SK-N-SH (cell line): ENCODE results near the gene VMP1. TPM values are rescaled to one million over a fixed set of nuclear protein-coding genes. Genes with fewer than 3 reads are reported as not detected.

ENCODE experiments used
- CTCF ChIA-PET: fragments of 300-600, 350-600 bp; formaldehyde crosslinking; extraction: SDS; loops from one replicate; lab custom pipeline; 2021; lab: Yijun Ruan, JAX
- POLR2A ChIA-PET: fragments of 350-600 bp; sonication (Branson Sonifier 250); formaldehyde crosslinking; extraction: SDS; loops from one replicate; lab custom pipeline; 2020; ENCODE audit warnings: antibody characterized with exemption, inconsistent platforms; lab: Yijun Ruan, JAX
- DNase-seq: peaks from one replicate; pipeline ENCODE4 v3.0.0; 2012
- H2AFZ ChIP-seq: fragments of 200-600 bp; sonication (generic); 2 replicates; pipeline ENCODE4 v1.8.1; 2016; ENCODE audit warnings: antibody characterized with exemption, mild to moderate bottlenecking, low read depth
- H3F3A ChIP-seq: fragments of 200-600 bp; sonication (generic); replicated peaks from 2 replicates; pipeline ENCODE3; 2016; ENCODE audit warnings: antibody characterized with exemption, mild to moderate bottlenecking; ENCODE audit not compliant: insufficient read depth
- H3K27ac ChIP-seq, 2 experiments: fragments of 200-500 bp in 1 of 2; fragments of 200-600 bp in 1 of 2; sonication (Bioruptor generic) in 1 of 2; sonication (generic), shearing (Covaris generic) in 1 of 2; 2 replicates each; pipeline versions ENCODE4 v1.5.1 to v1.6.1; 2014 to 2016; ENCODE audit warnings: low read depth in 2 of 2, inconsistent platforms in 1 of 2, low read length in 1 of 2, mild to moderate bottlenecking in 1 of 2, mixed read lengths in 1 of 2
- H3K27me3 ChIP-seq: fragments of 200-600 bp; sonication (generic), shearing (Covaris generic); 2 replicates; pipeline ENCODE4 v1.6.1; 2016; ENCODE audit warnings: mixed run types; ENCODE audit not compliant: insufficient read depth
- H3K36me3 ChIP-seq, 2 experiments: fragments of 200-500 bp in 1 of 2; fragments of 200-600 bp in 1 of 2; sonication (Bioruptor generic) in 1 of 2; sonication (generic) in 1 of 2; replicated peaks in 1 of 2; 2 replicates each; pipeline versions ENCODE3 to v1.5.1; 2014 to 2016; ENCODE audit warnings: low read length in 1 of 2, mild to moderate bottlenecking in 1 of 2; ENCODE audit not compliant: insufficient read depth in 2 of 2, control insufficient read depth in 1 of 2
- H3K4me1 ChIP-seq, 2 experiments: fragments of 200-500 bp in 1 of 2; fragments of 200-600 bp in 1 of 2; sonication (Bioruptor generic) in 1 of 2; sonication (generic), shearing (Covaris generic) in 1 of 2; 2 replicates each; pipeline versions ENCODE4 v1.5.1 to v1.6.1; 2014 to 2016; ENCODE audit warnings: low read depth in 1 of 2, low read length in 1 of 2, mixed run types in 1 of 2; ENCODE audit not compliant: insufficient read depth in 2 of 2, control insufficient read depth in 1 of 2
- H3K4me2 ChIP-seq: fragments of 200-600 bp; sonication (generic), shearing (Covaris generic); 2 replicates; pipeline ENCODE4 v1.6.1; 2017; ENCODE audit warnings: mixed run types
- H3K4me3 ChIP-seq, 2 experiments: fragments of 200-500 bp in 1 of 2; fragments of 200-600 bp in 1 of 2; sonication (Bioruptor generic) in 1 of 2; sonication (generic), shearing (Covaris generic) in 1 of 2; 2 replicates each; pipeline versions ENCODE4 v1.5.1 to v1.8.1; 2014 to 2016; ENCODE audit warnings: low read depth in 2 of 2, inconsistent platforms in 1 of 2, low read length in 1 of 2, mild to moderate bottlenecking in 1 of 2, mixed read lengths in 1 of 2, moderate library complexity in 1 of 2
- H3K79me2 ChIP-seq: fragments of 200-600 bp; sonication (generic); 2 replicates; pipeline ENCODE4 v1.8.1; 2017; ENCODE audit warnings: mild to moderate bottlenecking; ENCODE audit not compliant: insufficient read depth
- H3K9ac ChIP-seq: fragments of 200-600 bp; sonication (generic); 2 replicates; pipeline ENCODE4 v1.6.1; 2017; ENCODE audit warnings: mixed run types
- H3K9me2 ChIP-seq: fragments of 200-600 bp; sonication (generic); 2 replicates; pipeline ENCODE4 v1.6.1; 2017; ENCODE audit warnings: mixed run types
- H3K9me3 ChIP-seq: fragments of 200-600 bp; sonication (generic); 2 replicates; pipeline ENCODE4 v1.6.1; 2017; ENCODE audit warnings: mixed run types, mild to moderate bottlenecking, moderate library complexity
- H4K20me1 ChIP-seq: fragments of 200-600 bp; sonication (generic); 2 replicates; pipeline ENCODE4 v1.6.1; 2017; ENCODE audit warnings: mild to moderate bottlenecking, mixed run types; ENCODE audit not compliant: insufficient read depth
- CHD2 ChIP-seq: fragments of 150-350 bp; IDR thresholded peaks from 2 replicates; pipeline ENCODE4 v1.6.1; 2018; ENCODE audit warnings: low read length; ENCODE audit not compliant: partially characterized antibody
- ELF1 ChIP-seq: IDR thresholded peaks from 2 replicates; pipeline ENCODE4 v1.4.0; 2012
- GABPA ChIP-seq: IDR thresholded peaks from 2 replicates; pipeline ENCODE4 v1.4.0; 2012; ENCODE audit warnings: low read depth, mild to moderate bottlenecking
- GATA2 ChIP-seq: sonication (generic); formaldehyde crosslinking; IDR thresholded peaks from 2 replicates; pipeline ENCODE4 v1.5.0; 2020; ENCODE audit warnings: mild to moderate bottlenecking, missing genetic modification reagents
- POLR2AphosphoS5 ChIP-seq: IDR thresholded peaks from 2 replicates; pipeline ENCODE4 v1.6.1; 2012; ENCODE audit warnings: low read depth, low read length
- TAF1 ChIP-seq: IDR thresholded peaks from 2 replicates; pipeline ENCODE4 v1.6.1; 2012; ENCODE audit warnings: low read depth, mild to moderate bottlenecking, low read length, moderate library complexity, borderline replicate concordance
- WGBS: methylation state at CpG from one replicate; pipeline ENCODE4 v1.1.6; 2017; ENCODE audit warnings: low lambda C conversion rate; 5-methylcytosine and 5-hydroxymethylcytosine counted together
- polyA plus RNA-seq, 3 experiments: library from polyadenylated mRNA; depleted of rRNA; stranded (reverse); fragments of >200 nt; gene quantifications; 2 replicates each; pipeline ENCODE4 v1.2.3, GENCODE V29; 2012
- TF ChIP-seq, protein P1 (sequence below): fragments of 200-600 bp; sonication (generic); IDR thresholded peaks from 2 replicates; pipeline ENCODE4 v1.6.1; 2017; ENCODE audit warnings: antibody characterized with exemption, mild to moderate bottlenecking, moderate library complexity
- TF ChIP-seq, protein P2 (sequence below): IDR thresholded peaks from 2 replicates; pipeline ENCODE4 v1.4.0; 2012; ENCODE audit warnings: low read depth
- TF ChIP-seq, protein P3 (sequence below): IDR thresholded peaks from 2 replicates; pipeline ENCODE4 v1.4.0; 2012; ENCODE audit warnings: low read depth, borderline replicate concordance

Gene VMP1
- polyA plus RNA-seq, 1 of the 3 experiments (the other 2 are of a cell fraction) = 169 TPM

DNA sequence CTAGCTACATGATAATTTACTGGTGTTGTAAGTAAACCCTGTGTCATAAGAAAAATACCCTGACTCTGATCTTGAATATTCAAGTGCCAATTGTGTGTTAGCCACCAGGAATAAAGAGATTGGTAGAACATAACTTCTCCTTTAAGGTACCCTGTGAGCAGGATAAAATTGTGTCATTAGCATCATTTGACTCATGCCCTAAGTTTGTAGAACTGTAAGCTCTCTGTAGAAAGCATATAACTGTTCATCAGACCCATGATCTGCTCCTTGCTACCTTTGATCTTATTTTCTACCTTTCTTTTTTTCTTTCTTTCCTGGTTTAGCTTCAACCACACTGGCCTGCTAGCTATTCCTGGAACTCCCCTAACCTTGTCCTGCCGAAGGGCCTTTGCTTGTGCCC, 36.1 kb upstream of the VMP1 start:
- POLR2A ChIA-PET = interaction anchor here (1.1 to 1.2 kb wide), 2 partner anchors 8 to 52 kb away, joined by 3 to 4 read pairs; partner anchors contain the start of gene CLTC
- no peak for TF ChIP-seq GATA2
- 0 out of 2 replicates have a peak, but pooled peaks have one; percentile 24 for TF ChIP-seq POLR2AphosphoS5
- H3K36me3 ChIP-seq = peaks cover 94 to 95% of the 10 kb centered on the region in 2 experiments

DNA sequence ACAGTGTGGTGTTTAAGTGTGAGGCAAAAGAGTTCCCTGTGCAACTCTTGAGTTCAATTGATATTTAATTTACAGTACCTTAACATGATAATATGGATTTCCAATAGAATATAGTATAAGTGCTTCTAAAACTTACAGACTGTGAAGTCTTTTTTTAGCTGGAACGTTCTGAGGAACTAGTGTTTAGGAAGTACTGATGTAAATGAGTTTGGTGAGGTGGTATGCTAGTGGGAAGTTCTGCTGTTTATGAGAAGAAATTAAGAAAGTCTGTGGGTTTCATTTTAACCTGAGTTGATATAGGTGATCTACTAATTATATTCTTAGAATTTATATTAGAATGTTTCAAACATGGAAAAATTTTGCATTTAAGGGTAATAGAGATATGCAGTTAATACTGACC, 32.2 kb upstream of the VMP1 start:
- CTCF ChIA-PET = interaction anchor here (0.9 to 1.8 kb wide), 6 partner anchors 10 to 243 kb away, joined by 3 to 6 read pairs (median 3); partner anchors contain the start of genes PTRH2 and VMP1
- H4K20me1 ChIP-seq = peaks cover 19% of the 10 kb centered on the region
- peaks cover 99 to 100% of the 10 kb centered on the region in 2 experiments for H3K36me3 ChIP-seq

More for the DNA sequence above, 36.1 kb upstream of the VMP1 start:
- H4K20me1 ChIP-seq = peaks cover 40% of the 10 kb centered on the region
- H3K9me2 ChIP-seq = no peaks in the 10 kb centered on the region
- no peak overlapping the region for H3K4me2 ChIP-seq
- CTCF ChIA-PET = interaction anchor here (1.0 to 2.7 kb wide), 5 partner anchors 9 to 230 kb away, joined by 3 to 13 read pairs (median 7); no protein-coding TSS in a partner anchor
- H3K9ac ChIP-seq = no peak overlapping the region
- no peak overlapping the region for H2AFZ ChIP-seq
- no peaks in the 10 kb centered on the region for H3K9me3 ChIP-seq
- DNase-seq = no peak
- 0 out of 4 replicates have a peak overlapping the region, but pooled peaks of 1 of the 2 experiments have one; percentile 14 for H3K27ac ChIP-seq
- H3K27me3 ChIP-seq = no peaks in the 10 kb centered on the region
- peaks cover 90% of the 10 kb centered on the region for H3K79me2 ChIP-seq
- H3K4me3 ChIP-seq = no peak overlapping the region
- H3K4me1 ChIP-seq = peaks cover 4 to 36% of the 10 kb centered on the region in 2 experiments; a peak in 3 of 4 replicates
- WGBS = 95% methylated on average over 1 of the region's 1 CpG
- H3F3A ChIP-seq = peaks cover 42% of the 10 kb centered on the region

More for the DNA sequence above, 32.2 kb upstream of the VMP1 start:
- POLR2A ChIA-PET = interaction anchor here (1.6 kb wide), 1 partner anchor 55 kb away, joined by 7 read pairs; the partner anchor contains the start of gene CLTC
- no peak overlapping the region for H3K9ac ChIP-seq
- no peak overlapping the region for H3K4me2 ChIP-seq
- H3F3A ChIP-seq = peaks cover 33% of the 10 kb centered on the region
- H3K27me3 ChIP-seq = no peaks in the 10 kb centered on the region
- H3K9me2 ChIP-seq = no peaks in the 10 kb centered on the region
- H3K79me2 ChIP-seq = peaks cover 88% of the 10 kb centered on the region
- H2AFZ ChIP-seq = no peak overlapping the region
- H3K4me1 ChIP-seq = peaks cover 3 to 17% of the 10 kb centered on the region in 2 experiments
- H3K9me3 ChIP-seq = no peaks in the 10 kb centered on the region
- H3K27ac ChIP-seq = peak overlapping the region in 1 of 2 experiments; percentile 26; a peak in 1 of 4 replicates
- 95% methylated on average over 1 of the region's 1 CpG for WGBS
- no peak for DNase-seq
- no peak overlapping the region for H3K4me3 ChIP-seq
- TF ChIP-seq ELF1 = no peak
- no peak for TF ChIP-seq CHD2
- TF ChIP-seq, protein P1, sequence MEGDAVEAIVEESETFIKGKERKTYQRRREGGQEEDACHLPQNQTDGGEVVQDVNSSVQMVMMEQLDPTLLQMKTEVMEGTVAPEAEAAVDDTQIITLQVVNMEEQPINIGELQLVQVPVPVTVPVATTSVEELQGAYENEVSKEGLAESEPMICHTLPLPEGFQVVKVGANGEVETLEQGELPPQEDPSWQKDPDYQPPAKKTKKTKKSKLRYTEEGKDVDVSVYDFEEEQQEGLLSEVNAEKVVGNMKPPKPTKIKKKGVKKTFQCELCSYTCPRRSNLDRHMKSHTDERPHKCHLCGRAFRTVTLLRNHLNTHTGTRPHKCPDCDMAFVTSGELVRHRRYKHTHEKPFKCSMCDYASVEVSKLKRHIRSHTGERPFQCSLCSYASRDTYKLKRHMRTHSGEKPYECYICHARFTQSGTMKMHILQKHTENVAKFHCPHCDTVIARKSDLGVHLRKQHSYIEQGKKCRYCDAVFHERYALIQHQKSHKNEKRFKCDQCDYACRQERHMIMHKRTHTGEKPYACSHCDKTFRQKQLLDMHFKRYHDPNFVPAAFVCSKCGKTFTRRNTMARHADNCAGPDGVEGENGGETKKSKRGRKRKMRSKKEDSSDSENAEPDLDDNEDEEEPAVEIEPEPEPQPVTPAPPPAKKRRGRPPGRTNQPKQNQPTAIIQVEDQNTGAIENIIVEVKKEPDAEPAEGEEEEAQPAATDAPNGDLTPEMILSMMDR = no peak
- TF ChIP-seq, protein P2, sequence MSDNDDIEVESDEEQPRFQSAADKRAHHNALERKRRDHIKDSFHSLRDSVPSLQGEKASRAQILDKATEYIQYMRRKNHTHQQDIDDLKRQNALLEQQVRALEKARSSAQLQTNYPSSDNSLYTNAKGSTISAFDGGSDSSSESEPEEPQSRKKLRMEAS = no peak
- TF ChIP-seq, protein P3, sequence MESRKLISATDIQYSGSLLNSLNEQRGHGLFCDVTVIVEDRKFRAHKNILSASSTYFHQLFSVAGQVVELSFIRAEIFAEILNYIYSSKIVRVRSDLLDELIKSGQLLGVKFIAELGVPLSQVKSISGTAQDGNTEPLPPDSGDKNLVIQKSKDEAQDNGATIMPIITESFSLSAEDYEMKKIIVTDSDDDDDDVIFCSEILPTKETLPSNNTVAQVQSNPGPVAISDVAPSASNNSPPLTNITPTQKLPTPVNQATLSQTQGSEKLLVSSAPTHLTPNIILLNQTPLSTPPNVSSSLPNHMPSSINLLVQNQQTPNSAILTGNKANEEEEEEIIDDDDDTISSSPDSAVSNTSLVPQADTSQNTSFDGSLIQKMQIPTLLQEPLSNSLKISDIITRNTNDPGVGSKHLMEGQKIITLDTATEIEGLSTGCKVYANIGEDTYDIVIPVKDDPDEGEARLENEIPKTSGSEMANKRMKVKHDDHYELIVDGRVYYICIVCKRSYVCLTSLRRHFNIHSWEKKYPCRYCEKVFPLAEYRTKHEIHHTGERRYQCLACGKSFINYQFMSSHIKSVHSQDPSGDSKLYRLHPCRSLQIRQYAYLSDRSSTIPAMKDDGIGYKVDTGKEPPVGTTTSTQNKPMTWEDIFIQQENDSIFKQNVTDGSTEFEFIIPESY = no peak
- no peak for TF ChIP-seq TAF1
- no peak for TF ChIP-seq GABPA
- no peak for TF ChIP-seq POLR2AphosphoS5
